ENCODE data around the gene USE1. TPM values are rescaled to one million over a fixed set of nuclear protein-coding genes. Genes with fewer than 3 reads are reported as not detected.

The USE1 gene
- total and polyA plus RNA-seq, 9 of the 15 experiments (the other 6 are each of a cell fraction or from before 2014, with no cell fraction given) = 17.3 to 52.4 (median 34.0) TPM

GRCh38 chr19:17178291-17178690 is 36.9 kb upstream of the USE1 start (continued):
- TF ChIP-seq HMGXB4 (CRISPR knock-in tag; IDR thresholded peaks at IDR 0.05) (no peak), GMEB1 (CRISPR knock-in tag; IDR thresholded peaks at IDR 0.05) (no peak), TCF3 (CRISPR knock-in tag; IDR thresholded peaks at IDR 0.05) (no peak), NR4A1 (CRISPR knock-in tag; IDR thresholded peaks at IDR 0.05) (no peak), NR4A1 (tag; IDR thresholded peaks at IDR 0.05) (no peak), ZNF23 (CRISPR knock-in tag; IDR thresholded peaks at IDR 0.05) (no peak), TEAD1 (CRISPR knock-in tag; IDR thresholded peaks at IDR 0.05) (no peak), ZFP36 (IDR thresholded peaks at IDR 0.05; ENCODE audit: low read depth, low read length, partially characterized antibody) (no peak), NRF1 (conservative IDR thresholded peaks at IDR 0.05 in 1 of 2, IDR thresholded peaks at IDR 0.05 in 1 of 2) (no peak), STAT5A (IDR thresholded peaks at IDR 0.05; ENCODE audit: borderline replicate concordance, low read length) (no peak)

All from K562 (cell line).